SH-SY5Y (cell line): ENCODE measurements around the gene ZEB2.

Experiments used
- GATA2 ChIP-seq: IDR thresholded peaks from 2 replicates; pipeline ENCODE4 v1.6.1; 2011; ENCODE audit warnings: mild to moderate bottlenecking, low read depth, low read length
- GATA3 ChIP-seq: IDR thresholded peaks from 2 replicates; pipeline ENCODE4 v1.6.1; 2011; ENCODE audit warnings: low read depth, mild to moderate bottlenecking, low read length, moderate library complexity

GRCh38 chr2:144372410-144373080, 147.4 kb downstream of the ZEB2 start:
- TF ChIP-seq GATA2 = no peak
- no peak for TF ChIP-seq GATA3
